HG03095 (cell line): ENCODE measurements around the gene MYO1F.
"Not testable (repeated sequence)": the region's sequence is repeated elsewhere in the genome, so short reads cannot be mapped to it uniquely, and the experiment has no call there.

Experiments used
- ATAC-seq: cut with Tn5 transposase; IDR thresholded peaks from one replicate; pipeline ENCODE4 v1.9.1; 2021; ENCODE audit warnings: moderate library complexity; ENCODE audit not compliant: unreplicated experiment

The MYO1F gene

DNA sequence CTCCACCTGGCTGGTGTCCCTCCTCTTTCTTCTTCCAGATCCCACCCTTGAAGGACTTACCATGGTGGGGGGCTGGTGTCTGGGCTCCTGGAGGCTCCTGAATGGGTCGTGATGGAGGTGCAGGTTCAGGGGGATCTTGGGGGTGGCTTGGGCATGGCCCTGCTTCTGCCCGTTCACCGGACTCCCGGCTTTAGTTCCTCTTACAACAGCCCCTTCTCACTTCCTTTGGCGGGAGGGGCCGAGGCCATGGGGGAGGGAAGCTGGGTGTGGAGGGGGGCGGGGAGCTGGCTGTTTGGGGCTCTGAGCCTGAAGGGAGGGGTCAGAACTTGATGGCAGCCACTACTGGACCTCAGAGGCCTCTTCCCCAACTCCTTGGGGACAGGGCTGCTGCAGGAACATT, at the start of gene MYO1F:
Gene MYO1F (minus strand): TSS at position 196 of the 400 bp plus-strand sequence. CDS start 133 bp downstream, at position 63.
- no peak for ATAC-seq

DNA sequence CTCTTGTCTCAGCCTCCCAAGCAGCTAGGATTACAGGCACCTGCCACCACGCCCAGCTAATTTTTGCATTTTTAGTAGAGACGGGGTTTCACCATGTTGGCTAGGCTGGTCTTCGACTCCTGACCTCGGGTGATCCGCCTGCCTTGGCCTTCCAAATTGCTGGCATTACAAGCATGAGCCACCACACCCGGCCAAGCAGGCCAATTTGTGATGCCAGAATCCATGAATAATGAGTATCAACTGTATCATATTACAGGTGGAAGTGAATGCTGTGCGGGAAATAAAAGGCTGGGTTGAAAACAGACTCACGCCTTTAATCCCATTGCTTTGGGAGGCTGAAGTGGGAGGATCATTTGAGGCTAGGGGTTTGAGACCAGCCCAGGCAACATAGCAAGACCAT, 49.6 kb upstream of the MYO1F start:
- no peak for ATAC-seq

DNA sequence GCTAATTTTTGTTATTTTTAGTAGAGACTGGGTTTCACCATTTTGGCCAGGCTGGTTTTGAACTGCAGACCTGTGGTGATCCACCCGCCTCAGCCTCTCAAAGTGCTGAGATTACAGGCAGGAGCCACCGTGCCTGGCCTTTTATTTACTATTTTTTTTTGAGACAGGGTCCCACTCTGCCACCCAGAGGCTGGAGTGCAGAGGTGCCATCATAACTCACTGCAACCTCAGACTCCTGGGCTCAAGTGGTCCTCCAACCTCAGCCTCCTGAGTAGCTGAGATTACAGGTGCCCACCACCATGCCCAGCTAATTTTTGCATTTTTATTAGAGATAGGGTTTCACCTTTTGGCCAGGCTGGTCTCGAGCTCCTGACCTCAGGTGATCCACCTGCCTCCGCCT, 45.6 kb upstream of the MYO1F start:
- not testable (repeated sequence) for ATAC-seq

DNA sequence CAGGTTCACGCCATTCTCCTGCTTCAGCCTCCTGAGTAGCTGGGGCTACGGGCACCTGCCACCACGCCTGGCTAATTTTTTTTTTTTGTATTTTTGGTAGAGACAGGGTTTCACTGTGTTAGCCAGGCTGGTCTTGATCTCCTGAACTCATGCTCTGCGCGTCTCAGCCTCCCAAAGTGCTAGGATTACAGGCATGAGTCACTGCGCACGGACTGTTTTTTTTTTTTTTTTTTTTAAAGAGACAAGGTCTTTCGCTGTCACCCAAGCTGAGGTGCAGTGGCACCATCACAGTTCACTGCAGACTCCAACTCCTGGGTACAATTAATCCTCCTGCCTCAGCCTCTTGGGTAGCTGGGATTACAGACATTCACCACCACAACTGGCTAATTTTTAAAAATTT, 41.5 kb upstream of the MYO1F start:
- ATAC-seq = no peak

DNA sequence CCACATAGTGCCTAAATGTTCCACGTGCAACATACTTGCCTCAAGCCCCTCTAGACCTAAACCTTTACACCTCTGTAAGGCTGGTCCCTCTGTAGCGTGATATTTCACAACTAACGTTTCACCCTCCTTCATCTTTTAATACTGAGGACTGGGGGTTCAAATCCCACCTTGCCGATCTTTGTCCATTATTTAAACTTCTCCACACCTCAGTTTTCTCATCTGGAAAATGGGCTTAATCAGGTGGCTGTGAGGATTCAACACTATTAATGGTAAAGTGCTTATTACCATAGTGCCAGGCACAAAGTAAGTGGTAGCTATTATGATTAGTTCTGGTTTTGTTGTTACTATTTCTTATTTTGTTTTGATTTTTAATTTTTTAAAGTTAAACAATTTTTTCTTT, 40.7 kb upstream of the MYO1F start:
- ATAC-seq = no peak

DNA sequence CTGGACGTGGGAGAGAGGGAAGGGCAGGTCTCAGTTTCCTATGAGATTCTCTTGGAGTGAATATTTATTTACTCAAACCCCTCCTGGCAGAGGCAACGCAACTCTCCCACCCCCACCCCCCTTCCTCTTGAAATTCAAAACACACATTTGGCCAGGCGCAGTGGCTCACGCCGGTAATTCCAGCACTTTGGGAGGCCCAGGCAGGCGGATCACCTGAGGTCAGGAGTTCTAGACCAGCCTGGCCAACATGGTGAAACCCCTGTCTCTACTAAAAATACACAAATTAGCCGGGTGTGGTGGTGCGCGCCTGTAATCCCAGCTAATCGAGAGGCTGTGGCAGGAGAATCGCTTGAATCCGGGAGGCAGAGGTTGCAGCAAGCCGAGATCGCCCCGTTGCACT, 40.1 kb upstream of the MYO1F start:
- ATAC-seq = not testable (repeated sequence)

DNA sequence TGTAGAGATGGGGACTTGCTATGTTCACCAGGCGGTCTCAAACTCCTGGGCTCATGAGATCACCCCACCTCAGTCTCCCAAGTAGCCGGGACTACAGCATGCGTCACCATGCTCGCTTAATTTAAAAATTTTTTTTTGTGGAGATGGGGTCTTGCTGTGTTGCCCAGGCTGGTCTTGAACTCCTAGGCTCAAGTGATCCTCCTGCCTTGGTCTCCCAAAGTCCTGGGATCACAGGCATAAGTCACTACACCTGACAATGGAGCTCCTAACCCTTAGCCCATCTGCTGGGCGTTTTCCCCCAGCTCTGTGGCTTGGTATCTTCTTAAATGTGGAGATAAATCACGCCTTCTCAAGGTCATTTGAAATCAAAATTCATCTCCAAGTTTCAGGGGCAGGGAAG, 39.6 kb upstream of the MYO1F start:
- no peak for ATAC-seq

DNA sequence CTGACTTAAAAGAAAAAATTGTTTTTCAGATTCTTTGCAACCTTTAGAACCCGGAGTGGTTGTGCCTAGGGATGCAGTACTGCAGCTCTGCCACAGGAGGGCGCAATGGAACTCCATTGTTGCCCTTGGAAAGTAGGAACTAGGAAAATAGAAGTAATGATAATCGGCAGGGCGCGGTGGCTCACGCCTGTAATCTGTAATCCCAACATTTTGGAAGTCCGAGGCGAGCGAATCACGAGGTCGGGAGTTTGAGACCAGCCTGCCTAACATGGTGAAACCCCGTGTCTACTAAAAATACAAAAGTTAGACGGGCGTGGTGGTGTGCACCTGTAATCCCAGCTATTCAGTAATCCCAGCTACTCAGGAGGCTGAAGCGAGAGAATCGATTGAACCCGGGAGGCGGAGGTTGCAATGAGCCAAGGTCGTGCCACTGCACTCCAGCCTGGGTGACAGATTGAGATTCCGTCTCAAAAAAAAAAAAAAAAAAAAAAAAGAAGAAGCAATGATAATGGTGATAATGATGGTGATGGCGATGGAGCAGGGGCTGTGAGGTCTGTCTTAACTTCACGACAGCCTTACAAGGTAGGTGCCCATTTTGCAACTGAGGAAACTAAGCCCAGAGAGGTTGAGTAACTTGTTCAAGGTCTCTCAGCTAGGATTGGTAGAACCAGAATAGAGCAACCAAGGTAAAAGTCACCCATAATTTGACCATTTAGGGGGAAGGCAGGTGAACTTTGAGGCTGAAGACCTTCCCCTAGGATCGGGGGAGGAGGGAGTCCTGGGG, 38.8 kb upstream of the MYO1F start:
- ATAC-seq = no peak

DNA sequence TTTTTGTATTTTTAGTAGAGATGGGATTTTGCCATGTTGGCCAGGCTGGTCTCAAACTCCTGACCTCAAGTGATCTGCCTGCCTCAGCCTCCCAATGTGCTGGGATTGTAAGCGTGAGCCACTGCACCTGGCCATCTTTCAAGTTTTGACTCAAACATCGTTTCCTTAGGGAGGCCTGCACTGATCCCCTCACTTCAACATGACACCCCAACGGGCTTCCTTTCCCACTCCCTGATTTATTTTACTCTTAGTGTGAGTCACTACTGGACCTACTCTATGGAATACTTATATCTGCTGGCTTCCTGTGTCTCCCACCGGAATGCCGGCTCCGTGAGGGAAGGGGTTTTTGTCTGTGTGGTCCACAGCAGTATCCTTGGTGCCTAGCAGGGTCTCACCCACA, 37.8 kb upstream of the MYO1F start:
- ATAC-seq = no peak

DNA sequence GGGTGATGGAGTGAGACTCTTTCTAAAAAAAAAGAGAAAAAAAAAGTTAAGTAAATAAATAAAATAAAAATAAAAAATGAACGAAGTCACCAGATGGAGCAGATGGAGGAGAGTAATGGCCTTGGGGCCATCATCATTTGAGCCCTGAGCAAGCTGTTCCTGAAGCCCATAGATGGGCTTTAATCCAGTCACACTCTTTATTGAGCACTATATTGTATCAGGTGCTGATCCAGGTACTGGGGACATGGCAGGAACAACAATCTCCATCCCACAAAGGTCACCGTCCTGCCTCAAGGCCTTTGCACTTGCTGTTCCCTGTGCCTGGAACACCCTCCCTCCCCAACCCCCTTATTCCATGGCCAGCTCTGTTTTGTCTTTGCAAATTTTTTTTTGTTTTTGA, 37.2 kb upstream of the MYO1F start:
- ATAC-seq = no peak

DNA sequence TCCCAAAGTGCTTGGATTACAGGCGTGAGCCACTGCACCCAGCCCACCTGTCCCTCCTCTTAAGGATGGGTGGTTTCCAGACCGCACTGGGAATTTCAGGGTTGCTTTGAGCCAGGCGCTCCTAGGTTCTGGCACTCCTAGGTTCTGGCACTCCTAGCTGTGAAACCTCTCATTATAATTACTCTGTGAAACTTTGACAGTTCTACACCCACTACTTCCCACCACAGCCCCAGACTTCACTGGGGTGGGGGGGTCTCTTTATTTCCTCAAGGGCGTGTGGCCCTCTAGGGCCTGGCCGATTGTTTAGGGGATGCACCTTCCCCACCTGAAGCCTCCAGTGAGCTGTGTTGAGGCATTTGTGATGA, 35.5 kb upstream of the MYO1F start:
- no peak for ATAC-seq

DNA sequence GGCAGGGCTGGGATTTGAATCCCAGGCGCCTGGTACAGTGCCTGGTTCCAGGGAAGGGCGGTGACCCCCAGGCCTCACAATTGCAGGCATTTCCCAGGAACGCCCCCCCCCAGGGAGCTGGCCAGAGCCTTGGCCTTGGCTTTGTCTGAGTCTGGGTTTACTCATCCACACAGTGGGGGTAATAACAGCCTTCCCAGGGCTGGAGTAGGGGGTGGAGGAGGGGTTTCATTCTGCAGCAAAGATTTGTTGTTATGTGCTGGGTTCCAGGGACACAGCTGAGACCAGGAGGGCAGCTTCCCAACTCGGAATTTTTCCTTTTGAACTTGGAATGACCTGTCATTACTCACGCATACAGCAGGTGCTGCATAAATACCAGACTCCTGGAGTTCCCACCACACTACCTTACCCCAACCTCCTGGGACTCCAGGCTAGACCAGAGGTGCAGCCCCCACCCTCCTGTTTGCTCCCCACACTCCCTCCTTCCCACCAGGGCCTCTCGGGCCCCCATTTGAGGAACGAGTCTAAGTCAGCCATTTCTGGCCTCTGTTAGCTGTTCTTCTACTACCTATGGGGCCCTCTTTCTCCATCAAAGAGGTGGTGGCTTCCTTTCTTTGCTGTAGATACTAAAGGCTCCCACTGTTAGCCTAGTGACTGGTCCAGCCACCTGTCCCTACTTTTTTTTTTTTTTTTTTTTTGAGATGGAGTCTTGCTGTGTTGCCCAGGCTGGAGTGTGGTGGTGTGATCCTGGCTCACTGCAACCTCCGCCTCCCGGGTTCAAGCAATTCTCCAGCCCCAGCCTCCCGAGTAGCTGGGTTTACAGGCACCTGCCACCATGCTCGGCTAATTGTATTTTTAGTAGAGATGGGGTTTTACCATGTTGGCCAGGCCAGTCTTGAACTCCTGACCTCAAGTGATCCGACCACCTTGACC, 34.9 kb upstream of the MYO1F start:
- ATAC-seq = no peak

DNA sequence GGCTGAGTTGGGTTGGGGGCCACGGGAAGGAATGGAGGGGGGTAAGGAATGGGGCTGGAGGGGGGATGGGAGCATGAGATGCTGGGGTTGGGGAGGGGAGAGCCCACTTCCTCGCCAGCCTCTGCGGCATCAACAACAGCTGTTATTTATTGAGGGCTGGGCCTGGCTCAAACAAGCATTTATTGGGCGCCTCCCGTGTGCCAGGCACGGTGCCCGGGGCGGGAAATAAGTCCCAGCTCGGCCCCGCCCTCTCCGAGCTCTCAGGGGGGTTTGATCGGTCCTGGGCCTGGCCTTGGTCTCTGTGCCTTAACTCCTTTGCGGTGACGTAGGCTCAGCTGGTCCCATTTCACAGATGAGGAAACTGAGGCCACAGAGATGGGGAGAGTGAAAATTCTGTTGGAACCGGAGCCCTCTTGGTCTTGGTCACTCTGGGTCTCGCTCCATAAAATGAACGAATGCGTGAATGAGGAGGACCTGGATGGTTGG, 34.2 kb upstream of the MYO1F start:
- no peak for ATAC-seq

DNA sequence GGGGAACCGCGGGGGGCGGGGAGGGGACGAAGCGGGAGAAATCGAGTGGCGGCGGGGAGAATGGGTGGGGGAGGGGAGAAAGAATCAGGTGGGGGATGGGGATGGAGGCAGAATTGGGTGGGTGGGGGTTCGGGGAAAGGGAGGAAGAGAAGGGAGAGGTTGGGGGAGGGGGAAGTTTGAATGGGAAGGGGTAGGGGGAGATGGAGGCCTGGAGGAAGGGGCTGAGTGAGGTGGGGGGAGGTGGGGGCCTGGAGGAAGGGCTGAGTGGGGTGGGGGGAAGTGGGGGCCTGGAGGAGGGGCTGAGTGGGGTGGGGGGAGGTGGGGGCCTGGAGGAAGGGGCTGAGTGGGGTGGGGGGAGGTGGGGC, 33.7 kb upstream of the MYO1F start:
- no peak for ATAC-seq

DNA sequence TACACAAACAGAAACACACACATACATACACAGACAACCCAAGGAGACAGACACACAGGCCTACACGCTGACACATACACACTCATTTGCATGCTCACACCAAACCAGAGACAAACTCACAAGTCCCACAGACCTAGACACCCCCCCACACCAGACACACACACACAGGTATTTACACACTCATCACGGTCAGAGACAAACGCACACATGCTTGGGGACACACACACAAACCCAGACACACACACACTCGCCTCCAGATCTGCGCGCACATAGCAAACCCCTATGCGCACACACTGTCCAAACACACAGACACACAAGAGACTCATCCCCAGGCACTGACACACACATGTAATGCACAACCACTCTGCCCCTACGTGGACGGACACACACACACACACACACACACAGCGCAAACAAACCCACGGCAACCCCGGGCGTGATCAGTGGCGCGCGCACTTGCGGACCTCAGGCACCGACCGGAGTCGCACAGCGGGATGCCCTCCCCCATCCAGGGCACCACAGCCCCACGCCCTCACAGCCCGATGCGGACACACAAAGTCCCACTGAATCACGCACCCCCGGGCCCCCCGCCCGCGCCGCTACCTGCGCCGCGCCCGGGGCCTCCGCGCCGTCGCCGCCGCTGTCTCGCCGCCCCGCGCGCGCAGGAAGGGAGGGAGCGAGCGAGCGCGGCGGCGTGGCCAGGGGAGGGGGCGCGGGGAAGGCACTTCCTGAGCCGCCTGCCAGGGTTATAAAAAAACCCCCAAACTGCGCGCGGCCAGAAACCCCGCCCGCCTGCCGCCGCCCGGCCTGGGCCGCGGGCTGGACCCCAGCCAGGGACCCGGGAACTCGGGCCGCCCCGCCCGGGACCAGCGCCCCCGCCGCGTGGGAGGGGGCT, 33.0 kb upstream of the MYO1F start, which contains the start of gene ADAMTS10:
Gene ADAMTS10 (minus strand): TSS at position 675 of the 895 bp plus-strand sequence. CDS start 5,005 bp downstream, outside the sequence.
- no peak for ATAC-seq

DNA sequence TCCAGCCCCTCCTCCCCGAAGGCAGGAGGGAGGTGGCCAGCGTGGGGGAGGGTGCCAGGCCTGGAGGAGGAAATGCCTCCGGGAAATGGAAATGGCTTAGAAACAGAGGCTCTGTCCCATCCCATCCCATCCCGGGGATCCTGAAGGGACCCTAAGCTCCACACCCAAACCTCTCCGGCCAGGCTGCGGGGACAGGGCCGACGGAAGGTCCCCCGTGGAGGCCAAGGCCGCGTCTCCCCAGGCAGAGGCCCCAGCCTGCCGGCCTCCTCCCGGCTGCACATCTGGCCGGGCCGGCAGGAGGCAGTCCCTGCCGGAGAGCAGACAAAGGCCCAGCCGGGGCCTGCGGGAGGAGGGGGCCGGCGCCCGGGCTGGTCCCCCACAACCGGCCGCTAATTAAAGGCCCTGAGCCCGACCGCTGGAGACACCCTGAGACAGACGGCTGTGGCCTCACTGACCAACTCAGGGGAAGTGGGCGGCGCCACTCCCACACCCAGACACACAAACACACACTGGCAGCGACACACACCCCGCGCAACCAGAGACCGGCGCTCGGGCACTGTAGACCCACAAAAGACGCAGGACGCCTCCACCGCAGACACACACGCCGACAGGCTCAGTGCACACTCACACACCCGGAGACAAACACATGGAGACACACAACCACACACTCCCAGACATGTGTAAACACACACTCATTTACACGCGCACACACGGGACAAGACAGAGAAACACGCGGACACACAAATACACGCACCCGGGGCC, 32.2 kb upstream of the MYO1F start:
- no peak for ATAC-seq

DNA sequence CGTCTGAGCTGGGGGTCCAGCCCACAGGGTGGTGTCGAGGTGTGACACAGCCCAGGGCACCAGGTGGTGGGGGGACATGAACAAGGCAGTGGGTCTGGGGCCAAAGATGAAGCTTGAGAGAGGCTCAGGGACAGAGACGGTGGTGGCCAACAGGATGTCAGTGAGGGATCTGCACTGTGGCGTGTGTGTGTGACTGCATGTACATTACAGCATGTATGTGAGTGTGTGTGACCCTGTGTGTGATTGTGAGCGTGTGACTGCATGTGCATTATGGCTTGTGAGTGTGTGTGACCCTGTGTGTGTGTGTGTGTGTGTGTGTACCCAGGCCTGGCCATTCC, 31.7 kb upstream of the MYO1F start:
- no peak for ATAC-seq

DNA sequence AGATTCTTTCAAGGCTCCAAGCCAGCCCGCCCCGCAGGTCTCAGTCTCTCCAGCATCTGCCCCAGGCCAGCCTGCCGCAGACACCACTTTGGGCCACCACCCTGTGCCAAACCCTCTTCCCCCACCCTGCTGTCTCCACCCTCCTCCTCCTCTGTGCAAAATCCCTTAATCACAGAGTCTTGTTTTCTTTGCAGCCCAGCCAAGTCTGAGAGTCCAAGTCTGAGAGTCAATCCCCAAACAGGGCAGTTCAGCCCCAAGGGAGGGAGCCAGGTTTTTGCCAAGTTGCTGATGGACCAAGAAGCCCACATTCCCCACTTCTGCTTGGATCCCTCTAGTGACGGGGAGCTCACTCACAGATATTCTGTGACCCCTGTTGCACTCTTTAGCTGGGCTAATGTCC, 30.1 kb upstream of the MYO1F start:
- no peak for ATAC-seq

DNA sequence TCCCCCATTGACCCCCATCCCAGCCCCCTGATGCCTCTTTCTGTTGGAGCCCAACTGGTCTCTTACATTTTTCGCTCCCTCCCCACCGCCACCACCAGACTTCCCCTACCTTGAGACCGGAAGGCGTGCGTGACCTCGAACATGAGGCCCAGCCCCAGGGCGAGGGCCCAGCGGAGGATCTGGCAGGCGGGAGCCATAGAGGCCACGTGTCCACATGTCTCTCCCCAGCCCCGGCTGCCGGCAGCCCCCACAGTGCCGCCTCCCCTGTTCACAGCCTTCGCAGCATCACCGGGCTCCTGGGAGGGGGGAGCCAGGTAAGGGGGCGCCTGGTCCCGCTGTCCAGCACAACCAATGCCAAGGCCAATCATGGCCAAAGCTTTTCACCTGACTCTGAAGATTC, 28.3 kb upstream of the MYO1F start:
- no peak for ATAC-seq

DNA sequence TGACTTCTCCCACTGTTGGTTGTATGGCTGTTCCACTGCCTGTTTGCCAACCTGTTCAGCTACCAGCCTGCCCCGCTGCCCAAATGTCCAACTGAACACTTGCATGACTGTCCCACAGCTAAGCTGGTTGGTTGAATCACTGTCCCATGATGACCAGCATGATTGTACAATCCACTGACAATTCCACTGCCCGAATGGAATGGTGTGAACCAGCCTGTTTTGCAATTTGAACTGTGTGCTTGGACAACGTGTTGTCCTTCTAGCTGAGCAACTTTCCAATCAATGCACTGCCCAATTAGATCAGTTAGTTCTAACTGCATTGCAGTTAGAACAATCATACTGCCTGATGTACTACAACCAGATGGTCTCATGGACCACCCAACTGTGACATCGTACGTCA, 24.6 kb upstream of the MYO1F start:
- ATAC-seq = no peak
